ENCODE measurements around the gene SKAP2. TPM values are rescaled to one million over a fixed set of nuclear protein-coding genes. Genes with fewer than 3 reads are reported as not detected.

Gene SKAP2
- total and polyA plus RNA-seq, 2 donors (not counting 3 experiments of a cell fraction or from before 2014, with no cell fraction given) = 4.0 to 27.6 TPM

DNA sequence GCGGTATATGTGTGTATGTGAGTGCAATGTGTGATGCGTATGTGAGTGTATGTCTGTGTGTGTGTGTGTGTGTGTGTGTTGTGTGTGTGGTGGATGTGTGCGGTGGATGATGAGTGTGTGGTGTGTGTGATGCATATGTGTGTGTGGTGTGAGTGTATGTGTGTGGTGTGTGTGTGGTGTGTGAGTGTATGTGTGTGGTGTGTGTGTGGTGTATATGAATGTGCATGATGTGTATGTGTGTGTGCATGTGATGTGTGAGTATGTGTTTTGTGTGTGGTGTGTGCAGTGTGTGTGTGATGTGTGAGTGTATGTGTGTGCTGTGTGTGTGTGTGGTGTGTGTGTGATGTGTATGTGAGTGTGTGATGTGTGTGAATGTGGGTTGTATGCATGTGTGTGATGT is 222.0 kb downstream of the SKAP2 start:
- Histone ChIP-seq H3K9ac (replicated peaks; ENCODE audit: extremely low read depth, insufficient read depth, low read length) (no peak overlapping the region), H2AFZ (ENCODE audit: low read depth, low read length) (no peak overlapping the region), H3K4me2 (ENCODE audit: insufficient read depth, low read length) (no peak overlapping the region), H3K79me2 (ENCODE audit: control insufficient read depth, insufficient read depth, low read length) (no peaks in the 10 kb centered on the region), H3K9me3 (replicated peaks; ENCODE audit: control insufficient read depth, insufficient read depth, low read length) (no peaks in the 10 kb centered on the region), H3K36me3 (ENCODE audit: control insufficient read depth in 2 of 2, extremely low read depth in 1 of 2, insufficient read depth in 2 of 2, low read length in 2 of 2) (no peaks in the 10 kb centered on the region), H3K27me3 (ENCODE audit: control insufficient read depth in 2 of 2, insufficient read depth in 2 of 2, low read length in 2 of 2) (no peaks in the 10 kb centered on the region), H3K27ac (ENCODE audit: insufficient read depth, low read depth, low read length) (no peak overlapping the region), H3K4me1 (ENCODE audit: control insufficient read depth, extremely low read depth, insufficient read depth, low read length) (no peaks in the 10 kb centered on the region), H4K20me1 (replicated peaks; ENCODE audit: control insufficient read depth, extremely low read depth, insufficient read depth, low read length) (no peaks in the 10 kb centered on the region), H3K4me3 (replicated peaks in 1 of 3; ENCODE audit: insufficient read depth in 1 of 3, low read depth in 1 of 3, low read length in 3 of 3) (no peak overlapping the region), H3K9me1 (replicated peaks; ENCODE audit: control insufficient read depth, extremely low read depth, insufficient read depth, low read length) (no peaks in the 10 kb centered on the region)
- FAIRE-seq (no peak), DNase-seq (ENCODE audit: low read depth, low spot score) (no peak)
- ChIA-PET POLR2A (no interaction called here), CTCF (no interaction called here)
- dilution Hi-C loops (cut with MboI; ENCODE audit: extremely low pct_ligation_motif_present, low sequenced_read_pairs) = no loop called here
- no peak for TF ChIP-seq MYC (IDR thresholded peaks at IDR 0.05; ENCODE audit: low read depth, low read length)
- TF ChIP-seq EZH2 (IDR thresholded peaks at IDR 0.05; ENCODE audit: borderline replicate concordance, low read depth, low read length, severe bottlenecking) = no peak
- no peak for TF ChIP-seq POLR2A (IDR thresholded peaks at IDR 0.05; ENCODE audit: low read depth, low read length)
- TF ChIP-seq, protein P1, sequence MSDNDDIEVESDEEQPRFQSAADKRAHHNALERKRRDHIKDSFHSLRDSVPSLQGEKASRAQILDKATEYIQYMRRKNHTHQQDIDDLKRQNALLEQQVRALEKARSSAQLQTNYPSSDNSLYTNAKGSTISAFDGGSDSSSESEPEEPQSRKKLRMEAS (IDR thresholded peaks at IDR 0.05; ENCODE audit: insufficient read depth, insufficient read length) = no peak
- no peak for TF ChIP-seq GATA2 (IDR thresholded peaks at IDR 0.05; ENCODE audit: insufficient read depth, insufficient read length, low read depth, low read length)
- TF ChIP-seq, protein P2, sequence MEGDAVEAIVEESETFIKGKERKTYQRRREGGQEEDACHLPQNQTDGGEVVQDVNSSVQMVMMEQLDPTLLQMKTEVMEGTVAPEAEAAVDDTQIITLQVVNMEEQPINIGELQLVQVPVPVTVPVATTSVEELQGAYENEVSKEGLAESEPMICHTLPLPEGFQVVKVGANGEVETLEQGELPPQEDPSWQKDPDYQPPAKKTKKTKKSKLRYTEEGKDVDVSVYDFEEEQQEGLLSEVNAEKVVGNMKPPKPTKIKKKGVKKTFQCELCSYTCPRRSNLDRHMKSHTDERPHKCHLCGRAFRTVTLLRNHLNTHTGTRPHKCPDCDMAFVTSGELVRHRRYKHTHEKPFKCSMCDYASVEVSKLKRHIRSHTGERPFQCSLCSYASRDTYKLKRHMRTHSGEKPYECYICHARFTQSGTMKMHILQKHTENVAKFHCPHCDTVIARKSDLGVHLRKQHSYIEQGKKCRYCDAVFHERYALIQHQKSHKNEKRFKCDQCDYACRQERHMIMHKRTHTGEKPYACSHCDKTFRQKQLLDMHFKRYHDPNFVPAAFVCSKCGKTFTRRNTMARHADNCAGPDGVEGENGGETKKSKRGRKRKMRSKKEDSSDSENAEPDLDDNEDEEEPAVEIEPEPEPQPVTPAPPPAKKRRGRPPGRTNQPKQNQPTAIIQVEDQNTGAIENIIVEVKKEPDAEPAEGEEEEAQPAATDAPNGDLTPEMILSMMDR (IDR thresholded peaks at IDR 0.05; ENCODE audit: extremely low read depth in 1 of 2, insufficient read depth in 1 of 2, low read depth in 1 of 2, low read length in 2 of 2) = no peak
- no peak for TF ChIP-seq JUN (IDR thresholded peaks at IDR 0.05; ENCODE audit: borderline replicate concordance, insufficient read depth, insufficient read length, low read depth)
- no peak for TF ChIP-seq FOS (IDR thresholded peaks at IDR 0.05; ENCODE audit: borderline replicate concordance, insufficient read depth, low read length)
- no peak for TF ChIP-seq POLR2AphosphoS5 (IDR thresholded peaks at IDR 0.05; ENCODE audit: insufficient read depth, low read depth, low read length)
- intact Hi-C loops (cut with micrococcal nuclease) = no loop called here
- no TSS peak for BruUV-seq (replicated peaks)
